Ovary (tissue), 9 donors: Measurements from ENCODE around the gene AGAP5. TPM values are rescaled to one million over a fixed set of nuclear protein-coding genes. Genes with fewer than 3 reads are reported as not detected.

Experiments
- DNase-seq, 5 donors: peaks; one replicate each; pipeline ENCODE4 v3.0.0-alpha.2; 2019 to 2020
- H3K27ac ChIP-seq, 2 donors: fragments of 200-600 bp; one replicate each; pipeline versions ENCODE4 v1.5.1 to v1.8.0; 2019 to 2022
- H3K27me3 ChIP-seq: fragments of 200-600 bp; one replicate; pipeline ENCODE4 v1.8.0; 2022
- H3K36me3 ChIP-seq: fragments of 200-600 bp; sonication (generic); one replicate; pipeline ENCODE4 v1.5.1; 2019
- H3K4me1 ChIP-seq: one replicate; pipeline ENCODE4 v1.8.1; 2013; ENCODE audit warnings: mild to moderate bottlenecking, moderate library complexity; ENCODE audit not compliant: insufficient read depth
- H3K4me3 ChIP-seq: fragments of 200-600 bp; sonication (generic); one replicate; pipeline ENCODE4 v1.5.1; 2017
- H3K9me3 ChIP-seq, 2 donors: fragments of 200-600 bp in 1 of 2; sonication (generic) in 1 of 2; one replicate each; pipeline versions ENCODE4 v1.5.1 to v1.8.1; 2013 to 2019; ENCODE audit warnings: mild to moderate bottlenecking in 1 of 2, moderate library complexity in 1 of 2
- CTCF ChIP-seq, 3 donors: fragments of 450-650 bp in 2 of 3; fragments of 200-600 bp in 1 of 3; IDR thresholded peaks; one replicate each; pipeline versions ENCODE4 v1.5.1 to v1.8.0; 2016 to 2022; ENCODE audit warnings: antibody characterized with exemption in 3 of 3, mild to moderate bottlenecking in 1 of 3
- EP300 ChIP-seq: sonication (generic); formaldehyde crosslinking; IDR thresholded peaks from one replicate; pipeline ENCODE4 v1.6.1; 2017; ENCODE audit warnings: antibody characterized with exemption
- POLR2A ChIP-seq: fragments of 450-650 bp; IDR thresholded peaks from one replicate; pipeline ENCODE4 v1.6.1; 2017; ENCODE audit warnings: antibody characterized with exemption, mild to moderate bottlenecking, moderate library complexity
- WGBS, 3 donors: extraction: QIAGEN DNeasy Blood & Tissue Kit in 1 of 3; methylation state at CpG; one replicate each; pipeline versions ENCODE4 v1.1.5 to v1.1.7; 2013 to 2017; 5-methylcytosine and 5-hydroxymethylcytosine counted together
- intact Hi-C, 4 donors: fragments of 100-400 bp; cut with DNase I; formaldehyde crosslinking; loops; one replicate each; pipeline versions ENCODE4 v1.11.0 to v1.15.1; 2022 to 2023
- polyA plus RNA-seq, 2 donors: library from polyadenylated mRNA; stranded (reverse); fragments of 200-250 nt in 1 of 2; fragments of 350-450 nt in 1 of 2; fragmentation: Illumina TruSeq in 1 of 2; extraction: RNeasy Lipid Tissue Mini Kit (QIAGEN cat#74804) in 1 of 2; gene quantifications; one replicate each; pipeline ENCODE4 v1.2.3, GENCODE V29; 2013 to 2014
- total RNA-seq, 7 donors: library from RNA; depleted of rRNA in 2 of 7; stranded (reverse); fragments of >200 nt in 2 of 7; fragmentation: NEBNext Ultra II Directional in 3 of 7; extraction: Animal tissue kit (Norgen Biotek cat#: 25700) in 3 of 7; gene quantifications; one replicate each; pipeline versions ENCODE4 v1.1.0 to v1.2.4, GENCODE V29; 2016 to 2023
- donor health status: DM: no; HTN: no; CAD: no; lungs with moderate emphysema.
- donor health status: DM: no; HTN: no; CAD: no.
- donor health status: Bipolar disorder and iron deficiency.
- donor health status: DM: yes; HTN: yes; CAD: no.
- donor health status: DM: no; HTN: no; CAD: no.
- donor health status: DM: yes; HTN: yes; CAD: no.

AGAP5 gene
- total and polyA plus RNA-seq, 9 donors = 2.0 to 11.1 (median 6.6) TPM

GRCh38 chr10:73734028-73734720 is 36.3 kb upstream of the AGAP5 start:
- WGBS, 3 donors = 80 to 87% (median 85%) methylated on average over 13 to 16 of the region's 16 CpGs
- intact Hi-C loops = no loop called here
- Histone ChIP-seq H3K36me3 (no peaks in the 10 kb centered on the region), H3K27me3 (no peaks in the 10 kb centered on the region), H3K4me3 (no peak overlapping the region), H3K9me3 (no peaks in the 10 kb centered on the region), H3K27ac (no peak overlapping the region), H3K4me1 (peaks cover 9% of the 10 kb centered on the region)
- TF ChIP-seq EP300 (no peak), CTCF (IDR thresholded peaks at IDR 0.05) (no peak), POLR2A (no peak)
- no peak for DNase-seq

GRCh38 chr10:73732931-73733623 is 35.2 kb upstream of the AGAP5 start:
- H3K36me3 ChIP-seq = no peaks in the 10 kb centered on the region
- no peak overlapping the region for H3K4me3 ChIP-seq
- peak in 2 of 5 donors; percentile 29 to 41 for DNase-seq
- H3K9me3 ChIP-seq = no peaks in the 10 kb centered on the region
- intact Hi-C loops = no loop called here
- no peak overlapping the region for H3K27ac ChIP-seq
- no peaks in the 10 kb centered on the region for H3K27me3 ChIP-seq
- H3K4me1 ChIP-seq = peaks cover 9% of the 10 kb centered on the region
- no peak for TF ChIP-seq CTCF (IDR thresholded peaks at IDR 0.05)
- no peak for TF ChIP-seq POLR2A
- TF ChIP-seq EP300 = no peak
- 63 to 68% (median 64%) methylated on average over 59 to 84 of the region's 84 CpGs for WGBS, 3 donors

- no peaks in the 10 kb centered on the region for H3K36me3 ChIP-seq
- TF ChIP-seq CTCF (IDR thresholded peaks at IDR 0.05) (no peak), POLR2A (no peak), EP300 (no peak)
- H3K4me3 ChIP-seq = no peak overlapping the region
- no peaks in the 10 kb centered on the region for H3K9me3 ChIP-seq
- WGBS, 3 donors = 94 to 95% (median 95%) methylated on average over 17 to 20 of the region's 20 CpGs
- peaks cover 9% of the 10 kb centered on the region for H3K4me1 ChIP-seq
- intact Hi-C loops = no loop called here
- H3K27me3 ChIP-seq = no peaks in the 10 kb centered on the region
- H3K27ac ChIP-seq = no peak overlapping the region
- DNase-seq = peak in 2 of 5 donors; percentile 9 to 41
Observed at GRCh38 chr10:73732426-73732825, 34.5 kb upstream of the AGAP5 start.

GRCh38 chr10:73731588-73732375 is 33.9 kb upstream of the AGAP5 start:
- H3K27me3 ChIP-seq = no peaks in the 10 kb centered on the region
- TF ChIP-seq POLR2A = no peak
- TF ChIP-seq CTCF (IDR thresholded peaks at IDR 0.05) = no peak
- TF ChIP-seq EP300 = no peak
- H3K27ac ChIP-seq = no peak overlapping the region
- intact Hi-C loops = no loop called here
- H3K9me3 ChIP-seq = no peaks in the 10 kb centered on the region
- peak in 4 of 5 donors; percentile 10 to 45 (median 36) for DNase-seq
- H3K4me3 ChIP-seq = no peak overlapping the region
- H3K36me3 ChIP-seq = no peaks in the 10 kb centered on the region
- peaks cover 9% of the 10 kb centered on the region for H3K4me1 ChIP-seq
- 69 to 84% (median 78%) methylated on average over 28 to 42 of the region's 42 CpGs for WGBS, 3 donors
